GM10847 (cell line): ENCODE measurements around the gene APOO.

Source experiments
- POLR2A ChIP-seq: IDR thresholded peaks from 2 replicates; pipeline ENCODE4 v1.6.1; 2011; ENCODE audit not compliant: insufficient read length; ENCODE audit errors: extremely low read depth

The APOO gene

DNA sequence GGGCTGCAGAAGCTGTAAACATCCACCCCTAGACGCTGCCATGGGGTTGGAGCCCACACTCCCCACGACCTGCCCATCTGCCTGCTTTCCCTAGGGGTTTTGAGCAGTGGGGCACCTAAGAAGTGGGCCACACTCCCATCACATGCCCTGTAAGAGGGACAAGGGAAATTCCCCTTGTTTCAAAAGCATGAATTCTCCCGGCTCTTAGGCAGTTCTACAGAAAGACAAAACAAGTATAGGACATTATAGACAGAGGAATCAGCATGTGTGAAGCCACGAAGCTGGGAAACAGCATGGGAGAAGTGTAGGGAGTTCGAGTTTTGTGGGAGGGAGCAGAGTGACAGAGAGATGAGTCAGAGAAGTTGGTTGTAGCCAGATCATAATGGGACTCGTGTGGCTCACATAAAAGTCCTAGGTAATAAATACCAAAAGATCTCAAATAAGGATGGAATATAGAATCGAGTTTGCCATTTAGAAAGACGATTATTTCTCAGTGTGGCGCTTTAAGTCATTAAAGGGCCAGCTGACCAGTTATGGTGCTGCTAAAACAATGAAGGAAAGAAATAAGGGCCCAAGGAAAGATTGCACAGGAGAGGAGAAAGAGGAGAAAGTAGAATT, 23.9 kb downstream of the APOO start:
- no peak for TF ChIP-seq POLR2A

DNA sequence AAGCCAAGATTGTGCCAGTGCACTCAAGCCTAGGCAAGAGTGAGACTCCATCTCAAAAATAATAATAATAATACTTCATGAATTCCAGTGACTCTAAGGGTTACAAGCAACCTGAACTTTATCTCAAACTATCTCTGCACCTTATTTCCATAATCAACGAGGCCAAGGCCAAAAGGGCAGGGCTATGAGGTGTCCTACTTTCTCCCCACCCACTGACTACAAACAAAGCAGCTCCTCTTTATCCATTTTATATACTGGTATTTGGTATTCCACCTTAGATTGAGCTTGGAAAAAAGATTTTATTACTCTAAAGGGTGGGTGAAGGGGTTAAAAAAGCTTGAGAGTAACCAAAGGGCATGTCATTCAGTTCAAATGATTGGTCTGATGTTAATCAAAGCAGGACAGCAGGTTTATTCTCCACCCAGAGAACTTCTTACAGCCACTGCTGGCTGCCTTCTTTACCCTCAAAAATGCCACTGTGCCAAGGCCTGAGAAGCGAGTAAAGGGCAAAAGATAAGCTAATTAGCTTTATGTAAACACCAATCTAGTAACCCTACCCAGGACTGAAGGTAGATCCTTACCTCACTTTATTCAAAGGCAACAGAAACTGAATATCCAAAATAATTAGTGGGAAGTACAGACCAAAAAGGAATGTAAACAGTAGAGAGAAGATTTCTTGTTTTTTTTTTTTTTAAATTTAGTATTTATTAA, 28.2 kb downstream of the APOO start:
- no peak for TF ChIP-seq POLR2A

DNA sequence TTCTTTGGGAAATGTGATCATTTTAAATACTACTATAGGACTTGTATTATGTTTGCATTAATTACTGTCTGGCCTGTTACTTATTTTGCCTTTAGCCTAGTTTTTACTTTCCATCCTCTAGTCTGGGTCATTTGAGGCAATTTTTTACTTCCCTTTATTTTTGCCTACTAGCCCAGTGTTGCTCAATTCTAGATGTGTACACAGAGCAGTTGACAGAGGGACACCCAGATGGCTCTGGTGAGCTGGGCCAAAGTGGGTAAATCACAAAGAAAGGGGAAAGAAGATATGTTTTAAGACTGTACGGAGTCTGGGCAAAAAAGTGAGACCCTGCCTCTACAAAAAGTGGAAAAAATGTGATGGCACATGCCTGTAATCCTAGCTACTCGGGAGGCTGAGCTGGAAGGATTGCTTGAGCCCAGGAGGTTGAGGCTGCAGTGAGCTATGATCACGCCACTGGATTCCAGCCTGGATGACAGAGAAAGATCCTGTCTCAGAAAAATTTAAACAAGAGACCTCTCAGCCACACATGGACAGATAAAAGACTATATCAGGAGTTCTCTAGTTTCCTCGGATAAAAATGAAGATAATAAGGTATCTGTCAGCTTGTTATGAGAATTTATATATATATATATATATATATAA, 35.7 kb downstream of the APOO start:
- TF ChIP-seq POLR2A = no peak

DNA sequence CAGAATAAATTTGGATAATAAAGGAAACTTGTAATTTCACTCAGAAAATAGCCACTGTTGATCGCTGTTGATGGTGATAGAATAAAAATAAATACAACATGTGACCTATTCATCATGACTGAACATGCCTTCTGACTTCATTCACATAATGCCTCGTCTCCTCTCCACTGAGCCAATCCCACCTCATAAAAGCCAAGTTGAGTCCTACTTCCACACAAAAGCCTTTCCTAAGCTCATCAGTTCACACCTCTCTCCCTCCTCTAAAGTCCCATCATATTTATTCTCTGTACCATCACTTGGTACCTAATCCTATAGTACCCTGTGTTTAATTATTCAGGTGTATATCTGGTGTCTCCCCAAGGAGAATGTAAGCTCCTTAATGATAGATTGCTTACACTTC, 37.7 kb downstream of the APOO start:
- no peak for TF ChIP-seq POLR2A

DNA sequence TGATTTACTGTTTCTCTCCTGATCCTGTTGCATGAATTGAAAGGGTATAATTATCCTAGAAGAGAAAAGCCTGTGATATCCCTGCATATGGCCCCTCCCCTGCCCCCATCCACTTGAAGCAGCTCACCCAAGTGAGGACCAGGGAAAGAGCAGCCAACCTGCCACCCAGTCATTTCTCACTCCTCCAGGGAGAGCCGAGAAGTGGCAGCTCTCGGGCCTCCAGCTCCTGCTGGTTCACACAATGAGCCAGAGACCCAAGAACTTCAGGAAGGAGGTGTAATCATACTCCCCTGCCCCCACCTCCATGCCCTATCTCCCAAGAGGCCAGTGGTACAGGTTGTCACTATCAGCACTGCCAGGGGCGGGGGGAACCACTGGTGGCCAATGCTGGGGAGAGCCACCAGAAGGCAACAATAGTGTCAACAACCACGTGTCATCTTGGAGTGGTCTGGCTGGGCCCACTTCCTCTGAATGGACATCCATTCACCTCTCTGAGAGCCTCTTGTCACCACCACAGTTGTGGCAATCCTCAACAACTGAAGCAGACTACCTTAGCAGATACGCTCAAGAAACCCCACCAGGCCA, 42.9 kb downstream of the APOO start:
- no peak for TF ChIP-seq POLR2A

DNA sequence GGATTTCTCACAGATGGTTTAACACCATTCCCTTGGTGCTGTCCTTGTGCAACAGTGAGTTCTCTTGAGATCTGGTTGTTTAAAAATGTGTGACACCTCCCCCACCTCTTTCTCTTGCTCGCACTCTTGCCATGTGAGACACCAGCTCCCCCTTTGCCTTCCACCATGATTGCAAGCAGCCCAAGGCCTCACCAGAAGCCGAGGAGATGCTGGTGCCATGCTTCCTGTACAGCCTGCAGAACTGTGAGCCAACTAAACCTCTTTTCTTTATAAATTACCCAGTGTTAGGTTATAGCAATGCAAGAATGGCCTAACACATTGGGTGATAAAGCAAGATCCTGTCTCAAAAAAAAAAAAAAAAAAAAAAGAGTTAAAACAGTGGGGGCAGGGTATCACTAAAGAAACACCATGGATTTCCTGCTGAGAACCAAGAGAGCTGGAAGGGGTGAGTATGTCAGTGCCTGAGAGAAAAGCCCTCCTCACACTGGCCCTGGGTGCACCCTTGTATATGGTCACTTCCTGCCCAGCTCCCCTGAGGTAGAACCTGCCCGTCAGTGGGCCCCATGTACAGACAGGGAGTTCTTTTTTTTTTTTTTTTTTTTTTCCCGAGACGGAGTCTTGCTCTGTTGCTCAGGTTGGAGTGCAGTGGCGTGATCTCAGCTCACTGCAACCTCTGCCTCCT, 46.4 kb downstream of the APOO start:
- TF ChIP-seq POLR2A = no peak

DNA sequence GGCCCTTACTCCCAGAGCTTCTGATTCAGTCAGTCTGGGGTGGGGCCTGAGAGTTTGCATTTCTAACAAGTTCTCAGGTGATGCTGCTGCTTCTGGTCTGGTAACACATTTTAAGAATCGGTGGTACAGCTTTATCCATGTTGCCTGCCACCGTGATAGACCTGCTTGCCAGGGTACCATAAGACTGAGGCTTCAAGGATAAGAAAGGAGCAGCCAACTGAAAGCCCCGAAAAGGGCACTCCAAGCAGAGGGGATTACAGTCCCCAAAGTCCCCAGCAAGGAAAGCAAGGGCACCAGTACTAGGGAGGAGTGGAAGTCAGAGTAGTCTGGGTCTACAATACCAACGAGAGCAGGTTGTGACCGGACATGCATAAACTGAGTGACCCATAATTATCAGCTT, 49.8 kb downstream of the APOO start:
- no peak for TF ChIP-seq POLR2A

DNA sequence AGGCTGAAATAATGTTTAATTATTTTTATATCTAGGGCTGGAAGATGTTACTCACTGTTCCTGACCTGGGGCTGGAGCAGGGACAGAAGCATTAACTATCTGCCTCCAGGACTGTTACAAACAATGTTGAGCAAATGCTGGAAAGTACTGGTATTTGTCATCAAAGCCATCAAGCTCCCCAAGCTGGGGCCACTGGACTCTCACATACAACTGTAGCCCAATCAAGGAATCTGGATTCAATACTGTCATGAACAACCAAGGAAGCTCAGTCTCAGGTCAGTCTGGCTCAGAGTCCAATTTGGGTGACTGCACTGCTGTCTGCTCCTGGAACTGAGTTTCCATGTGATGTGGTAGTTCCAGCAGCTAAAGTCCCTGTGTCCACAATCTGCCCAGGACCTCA, 50.4 kb downstream of the APOO start:
- no peak for TF ChIP-seq POLR2A

DNA sequence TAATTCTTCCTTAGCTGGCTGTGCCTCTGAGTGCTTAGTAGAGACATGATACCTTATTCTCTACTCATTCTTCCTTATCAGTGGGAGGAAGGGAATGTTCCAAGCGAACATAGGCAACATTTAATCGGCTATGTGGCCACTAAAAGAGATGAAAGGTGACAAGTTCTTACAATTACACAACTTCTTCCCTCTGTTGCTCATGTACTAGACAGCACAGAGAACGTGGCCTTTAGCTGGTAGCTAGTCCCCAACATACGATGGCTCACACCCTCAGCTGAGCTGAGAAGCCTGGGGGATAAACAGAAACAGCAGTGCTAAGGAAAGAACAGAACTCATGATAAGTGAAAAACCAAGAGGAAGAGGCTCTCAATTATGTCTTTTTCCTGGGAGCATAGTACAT, 52.2 kb downstream of the APOO start:
- no peak for TF ChIP-seq POLR2A

DNA sequence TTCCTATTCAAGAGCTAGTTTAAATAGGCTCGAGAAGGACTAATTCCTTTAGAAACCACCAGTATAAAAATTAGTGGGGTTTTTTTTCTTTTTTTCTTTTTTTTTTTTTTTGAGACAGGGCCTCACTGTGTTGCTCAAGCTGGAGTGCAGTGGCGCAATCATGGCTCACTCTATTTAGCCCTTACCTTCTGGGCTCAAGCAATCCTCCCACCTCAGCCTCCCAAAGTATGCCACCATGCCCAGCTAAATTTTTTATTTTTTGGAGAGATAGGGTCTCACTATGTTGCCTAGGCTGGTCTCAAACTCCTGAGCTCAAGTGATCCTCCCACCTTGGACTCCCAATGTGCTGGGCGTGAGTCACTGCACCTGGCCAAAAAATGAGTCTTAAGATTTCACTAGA, 52.8 kb downstream of the APOO start:
- TF ChIP-seq POLR2A = no peak

DNA sequence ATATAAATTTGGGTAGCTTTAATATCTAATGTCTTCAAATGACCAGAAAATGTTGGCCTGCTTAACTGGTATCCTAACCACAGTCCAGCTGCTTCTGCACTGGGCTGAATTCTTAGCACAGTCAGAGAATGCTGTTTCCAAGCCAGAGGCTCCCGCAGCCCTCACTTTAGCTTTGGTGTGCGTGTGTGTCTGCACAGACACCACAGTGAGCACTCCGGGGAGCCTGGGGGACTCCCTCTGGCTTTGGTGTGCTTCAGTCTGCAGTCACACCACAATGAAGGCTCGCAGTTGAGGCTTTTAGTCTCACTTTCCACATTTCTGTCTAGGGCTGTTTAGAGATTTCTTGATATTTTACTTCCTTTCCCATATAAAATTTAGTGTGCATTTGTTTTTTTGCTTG, 53.6 kb downstream of the APOO start:
- TF ChIP-seq POLR2A = no peak

DNA sequence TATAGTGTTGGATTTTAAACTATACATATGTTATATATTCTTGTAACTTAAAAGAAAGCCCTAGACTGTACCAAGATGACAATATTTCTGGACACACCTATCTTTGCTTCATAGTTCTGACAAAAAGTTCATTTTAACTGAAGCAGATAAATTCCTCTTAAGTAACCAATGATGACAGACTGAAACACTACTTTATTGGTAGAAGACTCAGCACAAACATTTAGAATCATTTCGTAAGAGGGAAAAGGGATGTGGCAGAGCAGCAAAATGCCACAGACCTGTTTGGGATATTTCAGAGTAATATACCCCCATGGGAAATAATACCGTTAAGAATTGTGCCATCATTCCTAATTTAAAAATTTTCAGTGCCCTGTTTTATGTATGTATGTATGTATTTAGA, 56.2 kb downstream of the APOO start:
- TF ChIP-seq POLR2A = no peak

DNA sequence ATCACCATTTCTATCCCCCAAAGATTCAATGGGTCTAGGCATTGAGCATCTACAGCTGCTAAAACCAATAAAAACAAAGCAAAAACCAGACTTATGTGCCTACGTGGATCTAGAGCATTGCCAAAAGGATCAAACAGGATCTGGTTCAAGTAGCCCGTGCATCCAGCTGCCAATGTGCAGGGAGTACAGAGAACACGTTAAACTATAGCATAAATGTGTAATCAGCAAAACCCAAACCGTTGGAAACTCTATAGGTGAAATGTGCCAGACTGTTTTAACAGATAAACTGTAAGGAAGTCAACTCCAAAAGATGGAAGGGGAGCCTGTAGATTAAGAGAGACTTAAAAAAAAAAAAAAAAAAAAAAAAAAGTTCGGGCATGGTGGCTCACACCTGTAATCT, 58.5 kb downstream of the APOO start:
- no peak for TF ChIP-seq POLR2A

DNA sequence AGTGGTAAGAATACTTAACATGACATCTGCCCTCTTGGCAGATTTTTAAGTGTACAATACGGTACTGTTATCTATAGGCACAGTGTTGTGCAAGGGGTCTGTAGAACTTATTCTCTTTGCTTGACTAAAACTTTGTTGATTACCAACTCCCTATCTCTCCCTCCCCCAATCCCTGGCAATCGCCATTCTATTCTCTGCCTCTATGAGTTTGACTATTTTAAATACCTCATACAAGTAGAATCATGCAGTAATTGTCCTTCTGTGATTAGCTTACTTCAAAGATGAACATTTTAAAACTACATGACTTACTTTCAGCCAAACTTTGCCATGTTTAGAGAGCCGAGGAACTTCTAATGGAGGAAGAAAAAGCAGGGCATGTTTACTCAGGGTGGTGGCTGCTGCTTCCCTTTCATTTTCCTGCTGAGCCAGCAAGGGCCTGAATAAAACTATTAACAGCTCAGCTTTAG, 62.4 kb downstream of the APOO start:
- TF ChIP-seq POLR2A = no peak

DNA sequence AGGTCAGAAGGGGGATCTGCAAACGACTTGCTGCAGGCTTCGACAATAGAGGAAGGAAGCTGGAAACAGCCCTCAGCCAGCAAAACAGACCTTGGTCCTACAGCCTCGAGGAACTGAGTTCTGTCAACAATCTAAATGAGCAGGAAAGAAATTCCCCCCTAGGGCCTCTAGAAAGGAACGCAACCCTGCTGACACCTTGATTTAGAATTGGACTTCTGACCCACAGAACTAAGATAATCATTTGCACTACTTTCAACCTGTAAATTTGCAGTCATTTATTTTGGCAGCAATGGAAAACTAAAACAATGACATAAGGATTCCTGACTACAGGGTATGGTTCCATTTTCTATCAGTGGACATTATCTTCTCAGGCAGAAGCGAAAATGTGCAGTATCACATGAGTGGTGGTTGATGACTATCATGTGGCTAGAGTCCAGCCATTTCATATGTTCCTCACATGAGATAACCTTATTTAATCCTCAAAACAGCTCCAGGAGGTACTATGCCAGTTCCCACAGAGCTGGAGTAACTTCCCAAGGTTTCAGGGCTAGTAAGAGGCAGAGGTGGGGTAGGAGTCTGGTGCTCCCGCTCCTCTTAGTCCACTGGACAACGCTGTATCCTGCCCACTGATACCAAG, 63.1 kb downstream of the APOO start:
- TF ChIP-seq POLR2A = no peak
